PC-3 (cell line): Measurements from ENCODE around the gene POU3F3. TPM values are rescaled to one million over a fixed set of nuclear protein-coding genes. Genes with fewer than 3 reads are reported as not detected.

Source experiments
- ATAC-seq: fragments of 200-7000 bp; cut with Tn5 transposase; 2 replicates; pipeline ENCODE4 v1.9.1; 2020; ENCODE audit warnings: mild to moderate bottlenecking, moderate library complexity
- BruUV-seq: library from RNA; stranded (reverse); fragments of 400-500 nt; replicated peaks from 2 replicates; lab custom pipeline; 2021; lab: Mats Ljungman, UMichigan
- CTCF ChIA-PET: fragments of 300-600 bp; sonication (Branson Sonifier 250); formaldehyde crosslinking; loops from one replicate; lab custom pipeline; 2022; ENCODE audit warnings: antibody characterized with exemption; lab: Charles Lee
- POLR2A ChIA-PET: fragments of 300-600 bp; sonication (Branson Sonifier 250); formaldehyde crosslinking; loops from one replicate; lab custom pipeline; 2022; ENCODE audit warnings: antibody characterized with exemption; ENCODE audit not compliant: unreplicated experiment; lab: Charles Lee
- DNase-seq: peaks from one replicate; pipeline ENCODE4 v3.0.0-alpha.2; 2015
- H2AFZ ChIP-seq: fragments of 300-600 bp; sonication (generic); 2 replicates; pipeline ENCODE4 v1.6.0; 2016; ENCODE audit warnings: antibody characterized with exemption, low read length
- H3F3A ChIP-seq: fragments of 300-600 bp; sonication (generic); one replicate; pipeline ENCODE4 v1.6.0; 2017; ENCODE audit warnings: antibody characterized with exemption, low read length, control low read depth, mild to moderate bottlenecking; ENCODE audit not compliant: unreplicated experiment
- H3K27ac ChIP-seq: fragments of 300-600 bp; sonication (generic); 2 replicates; pipeline ENCODE4 v1.5.1; 2016; ENCODE audit warnings: mild to moderate bottlenecking, low read length
- H3K27me3 ChIP-seq: fragments of 300-600 bp; sonication (generic); 2 replicates; pipeline ENCODE4 v1.6.1; 2016; ENCODE audit warnings: low read length, mixed read lengths
- H3K36me3 ChIP-seq: fragments of 300-600 bp; sonication (generic); 2 replicates; pipeline ENCODE4 v1.6.1; 2016; ENCODE audit warnings: low read depth, mixed run types, low read length, mixed read lengths
- H3K4me1 ChIP-seq: fragments of 300-600 bp; sonication (generic); 2 replicates; pipeline ENCODE4 v1.5.1; 2016; ENCODE audit warnings: low read length; ENCODE audit not compliant: insufficient read depth
- H3K4me2 ChIP-seq: fragments of 300-600 bp; sonication (generic); 2 replicates; pipeline ENCODE4 v1.6.0; 2016; ENCODE audit warnings: low read length
- H3K4me3 ChIP-seq: fragments of 300-600 bp; sonication (generic); 2 replicates; pipeline ENCODE4 v1.5.1; 2016; ENCODE audit warnings: mild to moderate bottlenecking, low read length, mixed read lengths
- H3K79me2 ChIP-seq: fragments of 300-600 bp; sonication (generic); 2 replicates; pipeline ENCODE4 v1.6.1; 2017; ENCODE audit warnings: low read length, mixed read lengths
- H3K9ac ChIP-seq: fragments of 300-600 bp; sonication (generic); 2 replicates; pipeline ENCODE4 v1.6.0; 2016; ENCODE audit warnings: mild to moderate bottlenecking, low read length
- H3K9me2 ChIP-seq: fragments of 300-600 bp; sonication (generic); replicated peaks from 2 replicates; pipeline ENCODE4 v1.6.1; 2016; ENCODE audit warnings: mixed run types, low read length, mixed read lengths
- H3K9me3 ChIP-seq: fragments of 300-600 bp; sonication (generic); 2 replicates; pipeline ENCODE4 v1.6.1; 2016; ENCODE audit warnings: low read length, mixed read lengths
- H4K20me1 ChIP-seq: fragments of 300-600 bp; sonication (generic); 2 replicates; pipeline ENCODE4 v1.6.1; 2016; ENCODE audit warnings: low read length, mixed read lengths
- EZH2 ChIP-seq: fragments of 300-600 bp; sonication (generic); IDR thresholded peaks from one replicate; pipeline ENCODE4 v1.6.1; 2017; ENCODE audit warnings: antibody characterized with exemption, mild to moderate bottlenecking, low read length; ENCODE audit not compliant: unreplicated experiment
- EZH2phosphoT487 ChIP-seq: fragments of 300-600 bp; sonication (generic); IDR thresholded peaks from 2 replicates; pipeline ENCODE4 v1.6.1; 2018; ENCODE audit warnings: mild to moderate bottlenecking, antibody characterized with exemption, low read length, borderline replicate concordance
- intact Hi-C: fragments of 100-400 bp; cut with micrococcal nuclease; formaldehyde crosslinking; loops from 2 replicates; pipeline ENCODE4 v1.9.0; 2023
- total RNA-seq: library from RNA; depleted of rRNA; stranded (reverse); fragments of >200 nt; gene quantifications from 2 replicates; pipeline ENCODE4 v1.2.3, GENCODE V29; 2014
- TF ChIP-seq, protein P1 (sequence below): fragments of 300-600 bp; sonication (generic); conservative IDR thresholded peaks from 2 replicates; pipeline ENCODE4 v1.5.1; 2017; ENCODE audit warnings: antibody characterized with exemption, low read depth, mild to moderate bottlenecking, low read length

The POU3F3 gene
- total RNA-seq, 1 experiment from 2014 or later, result not detected

DNA sequence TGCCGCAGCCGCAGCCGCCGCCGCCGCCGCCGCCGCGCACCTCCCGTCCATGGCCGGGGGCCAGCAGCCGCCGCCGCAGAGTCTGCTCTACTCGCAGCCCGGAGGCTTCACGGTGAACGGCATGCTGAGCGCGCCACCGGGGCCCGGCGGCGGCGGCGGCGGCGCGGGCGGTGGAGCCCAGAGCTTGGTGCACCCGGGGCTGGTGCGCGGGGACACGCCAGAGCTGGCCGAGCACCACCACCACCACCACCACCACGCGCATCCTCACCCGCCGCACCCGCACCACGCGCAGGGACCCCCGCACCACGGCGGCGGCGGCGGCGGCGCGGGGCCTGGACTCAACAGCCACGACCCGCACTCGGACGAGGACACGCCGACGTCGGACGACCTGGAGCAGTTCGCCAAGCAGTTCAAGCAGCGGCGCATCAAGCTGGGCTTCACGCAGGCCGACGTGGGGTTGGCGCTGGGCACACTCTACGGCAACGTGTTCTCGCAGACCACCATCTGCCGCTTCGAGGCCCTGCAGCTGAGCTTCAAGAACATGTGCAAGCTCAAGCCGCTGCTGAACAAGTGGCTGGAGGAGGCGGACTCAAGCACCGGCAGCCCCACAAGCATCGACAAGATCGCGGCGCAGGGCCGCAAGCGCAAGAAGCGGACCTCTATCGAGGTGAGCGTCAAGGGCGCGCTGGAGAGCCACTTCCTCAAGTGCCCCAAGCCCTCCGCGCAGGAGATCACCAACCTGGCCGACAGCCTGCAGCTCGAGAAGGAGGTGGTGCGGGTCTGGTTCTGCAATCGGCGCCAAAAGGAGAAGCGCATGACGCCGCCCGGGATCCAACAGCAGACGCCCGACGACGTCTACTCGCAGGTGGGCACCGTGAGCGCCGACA is 2.4 kb downstream of the POU3F3 start:
- no peak for TF ChIP-seq EZH2
- no peak for TF ChIP-seq EZH2phosphoT487
- TF ChIP-seq, protein P1, sequence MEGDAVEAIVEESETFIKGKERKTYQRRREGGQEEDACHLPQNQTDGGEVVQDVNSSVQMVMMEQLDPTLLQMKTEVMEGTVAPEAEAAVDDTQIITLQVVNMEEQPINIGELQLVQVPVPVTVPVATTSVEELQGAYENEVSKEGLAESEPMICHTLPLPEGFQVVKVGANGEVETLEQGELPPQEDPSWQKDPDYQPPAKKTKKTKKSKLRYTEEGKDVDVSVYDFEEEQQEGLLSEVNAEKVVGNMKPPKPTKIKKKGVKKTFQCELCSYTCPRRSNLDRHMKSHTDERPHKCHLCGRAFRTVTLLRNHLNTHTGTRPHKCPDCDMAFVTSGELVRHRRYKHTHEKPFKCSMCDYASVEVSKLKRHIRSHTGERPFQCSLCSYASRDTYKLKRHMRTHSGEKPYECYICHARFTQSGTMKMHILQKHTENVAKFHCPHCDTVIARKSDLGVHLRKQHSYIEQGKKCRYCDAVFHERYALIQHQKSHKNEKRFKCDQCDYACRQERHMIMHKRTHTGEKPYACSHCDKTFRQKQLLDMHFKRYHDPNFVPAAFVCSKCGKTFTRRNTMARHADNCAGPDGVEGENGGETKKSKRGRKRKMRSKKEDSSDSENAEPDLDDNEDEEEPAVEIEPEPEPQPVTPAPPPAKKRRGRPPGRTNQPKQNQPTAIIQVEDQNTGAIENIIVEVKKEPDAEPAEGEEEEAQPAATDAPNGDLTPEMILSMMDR, result no peak
- no peaks in the 10 kb centered on the region for H3K9me3 ChIP-seq
- no peaks in the 10 kb centered on the region for H4K20me1 ChIP-seq
- peaks cover 52% of the 10 kb centered on the region for H3K27me3 ChIP-seq
- intact Hi-C loops, result no loop called here
- H3K36me3 ChIP-seq, result no peaks in the 10 kb centered on the region
- POLR2A ChIA-PET, result no interaction called here
- H3K27ac ChIP-seq, result no peak overlapping the region
- no peak overlapping the region for H2AFZ ChIP-seq
- H3K4me3 ChIP-seq, result no peak overlapping the region
- DNase-seq, result no peak
- CTCF ChIA-PET, result no interaction called here
- H3F3A ChIP-seq, result no peaks in the 10 kb centered on the region
- peaks cover 4% of the 10 kb centered on the region; the same call in 1 of the 2 replicates for H3K4me1 ChIP-seq
- no peak overlapping the region for H3K4me2 ChIP-seq
- no peak overlapping the region for H3K9ac ChIP-seq
- no TSS peak for BruUV-seq
- H3K9me2 ChIP-seq, result no peaks in the 10 kb centered on the region
- no peak for ATAC-seq
- H3K79me2 ChIP-seq, result no peaks in the 10 kb centered on the region

DNA sequence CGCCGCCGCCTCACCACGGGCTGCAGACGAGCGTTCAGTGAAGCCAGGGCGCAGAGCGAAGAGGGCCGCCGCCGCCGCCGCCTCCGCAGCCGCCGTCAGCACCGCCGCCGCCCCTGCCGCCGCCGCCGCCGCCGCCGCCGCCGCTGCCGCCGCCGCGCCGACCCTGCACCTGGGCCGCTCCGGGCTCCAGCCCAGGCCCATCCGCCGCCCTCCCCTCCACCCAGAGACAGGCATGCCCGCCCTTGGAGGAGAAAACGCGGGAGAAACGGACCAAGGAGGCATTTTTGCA is 3.0 kb downstream of the POU3F3 start:
- BruUV-seq, result no TSS peak
- ChIA-PET CTCF (no interaction called here), POLR2A (no interaction called here)
- Histone ChIP-seq H3K79me2 (no peaks in the 10 kb centered on the region), H3K27ac (no peak overlapping the region), H3K4me1 (peaks cover 4% of the 10 kb centered on the region; the same call in 1 of the 2 replicates), H4K20me1 (no peaks in the 10 kb centered on the region), H3K4me3 (no peak overlapping the region), H3K27me3 (peaks cover 52% of the 10 kb centered on the region), H3K36me3 (no peaks in the 10 kb centered on the region), H3K4me2 (no peak overlapping the region), H3K9me2 (no peaks in the 10 kb centered on the region), H2AFZ (no peak overlapping the region), H3K9me3 (no peaks in the 10 kb centered on the region), H3K9ac (no peak overlapping the region), H3F3A (no peaks in the 10 kb centered on the region)
- TF ChIP-seq, protein P1, result no peak
- TF ChIP-seq EZH2 (no peak), EZH2phosphoT487 (no peak)
- DNase-seq (no peak), ATAC-seq (no peak)
- intact Hi-C loops, result no loop called here

DNA sequence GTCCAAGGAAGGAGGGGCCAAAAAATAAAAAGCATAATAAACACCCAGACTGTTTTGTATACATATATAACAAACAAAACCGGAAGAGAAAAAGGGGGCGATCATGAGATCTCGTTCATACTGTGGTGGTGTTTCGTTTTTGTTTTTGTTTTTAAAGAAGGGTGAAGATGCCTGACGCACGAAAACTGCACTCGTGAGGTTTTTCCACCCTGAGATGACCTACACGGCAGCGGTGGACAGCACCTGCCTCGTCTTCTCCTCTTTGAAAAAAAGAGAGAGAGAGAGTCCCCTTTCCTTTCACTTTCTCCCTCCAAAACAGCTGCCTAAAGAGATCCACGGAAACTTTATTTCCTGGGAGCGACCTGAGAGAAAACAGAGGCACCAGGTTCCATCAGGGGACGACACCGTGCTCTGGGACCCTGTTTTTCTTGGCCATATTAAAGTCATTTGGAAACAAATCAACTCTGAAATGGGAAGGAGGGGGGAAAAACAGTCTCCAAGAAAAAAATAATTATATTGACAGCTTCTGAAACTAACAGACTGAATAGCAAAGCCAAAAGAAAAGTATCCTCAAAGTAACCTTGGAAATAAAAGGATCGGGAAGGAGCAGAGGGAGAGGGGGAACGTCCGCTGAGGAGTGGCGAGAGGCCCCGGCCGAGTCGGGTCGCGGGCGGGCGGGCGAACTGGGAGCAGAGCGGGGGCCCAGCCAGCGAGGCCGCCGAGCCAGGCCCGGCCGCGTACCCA is 3.5 kb downstream of the POU3F3 start:
- DNase-seq (no peak), ATAC-seq (no peak)
- Histone ChIP-seq H3K4me2 (no peak overlapping the region), H3K9ac (no peak overlapping the region), H3K27me3 (peaks cover 52% of the 10 kb centered on the region), H2AFZ (no peak overlapping the region), H3K27ac (no peak overlapping the region), H3K9me3 (no peaks in the 10 kb centered on the region), H3F3A (no peaks in the 10 kb centered on the region), H3K4me1 (peaks cover under 1% of the 10 kb centered on the region; the same call in 1 of the 2 replicates), H3K79me2 (no peaks in the 10 kb centered on the region), H3K9me2 (no peaks in the 10 kb centered on the region), H3K36me3 (no peaks in the 10 kb centered on the region), H4K20me1 (no peaks in the 10 kb centered on the region), H3K4me3 (no peak overlapping the region)
- no TSS peak for BruUV-seq
- intact Hi-C loops, result no loop called here
- TF ChIP-seq EZH2 (no peak), EZH2phosphoT487 (no peak)
- TF ChIP-seq, protein P1, result no peak
- ChIA-PET CTCF (no interaction called here), POLR2A (no interaction called here)
